AG04450 (cell line): Measurements from ENCODE around the gene ZNF385D. TPM values are rescaled to one million over a fixed set of nuclear protein-coding genes. Genes with fewer than 3 reads are reported as not detected.

Source experiments
- CTCF ChIA-PET: fragments of 300-600, 350-600 bp; formaldehyde crosslinking; extraction: SDS; loops from one replicate; lab custom pipeline; 2022; ENCODE audit warnings: antibody characterized with exemption, inconsistent platforms; lab: Charles Lee
- POLR2A ChIA-PET: fragments of 350-600 bp; formaldehyde crosslinking; extraction: SDS; loops from one replicate; lab custom pipeline; 2021; ENCODE audit warnings: antibody characterized with exemption, inconsistent platforms; lab: Yijun Ruan, JAX
- DNase-seq: peaks from one replicate; pipeline ENCODE4 v3.0.0-alpha.2; 2011; ENCODE audit warnings: low read depth, low spot score
- H3K27ac ChIP-seq: one replicate; pipeline ENCODE4 v1.5.1; 2012; ENCODE audit warnings: low read depth, low read length, control low read depth
- H3K27me3 ChIP-seq: one replicate; pipeline ENCODE4 v1.6.0; 2012; ENCODE audit warnings: low read length; ENCODE audit not compliant: control insufficient read depth, insufficient read depth
- H3K4me3 ChIP-seq: 2 replicates; pipeline ENCODE4 v1.5.1; 2011; ENCODE audit warnings: mild to moderate bottlenecking, low read depth, low read length, control low read depth
- H3K9me3 ChIP-seq: 2 replicates; pipeline ENCODE4 v1.5.1; 2012; ENCODE audit warnings: low read length; ENCODE audit not compliant: control insufficient read depth, insufficient read depth
- CTCF ChIP-seq: IDR thresholded peaks from 2 replicates; pipeline ENCODE4 v1.5.1; 2011; ENCODE audit warnings: low read depth, low read length, control low read depth, inconsistent platforms
- polyA plus RNA-seq: library from polyadenylated mRNA; depleted of rRNA; stranded (reverse); fragments of >200 nt; gene quantifications from 2 replicates; pipeline ENCODE4 v1.2.3, GENCODE V29; 2011

Gene ZNF385D
- polyA plus RNA-seq, 1 experiment, result 0.10 TPM

GRCh38 chr3:21477541-21478288 lies 273.3 kb downstream of the ZNF385D start:
- H3K27ac ChIP-seq, result no peak overlapping the region
- no peak overlapping the region for H3K4me3 ChIP-seq
- no peak for TF ChIP-seq CTCF
- no peaks in the 10 kb centered on the region for H3K27me3 ChIP-seq
- ChIA-PET POLR2A (no interaction called here), CTCF (no interaction called here)
- H3K9me3 ChIP-seq, result no peaks in the 10 kb centered on the region
- no peak for DNase-seq

GRCh38 chr3:21466476-21466875 lies 284.5 kb downstream of the ZNF385D start:
- ChIA-PET POLR2A (no interaction called here), CTCF (no interaction called here)
- DNase-seq, result no peak
- no peaks in the 10 kb centered on the region for H3K9me3 ChIP-seq
- no peak overlapping the region for H3K4me3 ChIP-seq
- H3K27ac ChIP-seq, result no peak overlapping the region
- no peak for TF ChIP-seq CTCF
- no peaks in the 10 kb centered on the region for H3K27me3 ChIP-seq

GRCh38 chr3:21464746-21465145 lies 286.3 kb downstream of the ZNF385D start:
- Histone ChIP-seq H3K27ac (no peak overlapping the region), H3K27me3 (no peaks in the 10 kb centered on the region), H3K9me3 (no peaks in the 10 kb centered on the region), H3K4me3 (no peak overlapping the region)
- CTCF ChIA-PET, result interaction anchor here (0.6 kb wide), 1 partner anchor 30 kb away, joined by 3 read pairs; no protein-coding TSS in a partner anchor
- TF ChIP-seq CTCF, result no peak
- POLR2A ChIA-PET, result no interaction called here
- DNase-seq, result no peak

DNA sequence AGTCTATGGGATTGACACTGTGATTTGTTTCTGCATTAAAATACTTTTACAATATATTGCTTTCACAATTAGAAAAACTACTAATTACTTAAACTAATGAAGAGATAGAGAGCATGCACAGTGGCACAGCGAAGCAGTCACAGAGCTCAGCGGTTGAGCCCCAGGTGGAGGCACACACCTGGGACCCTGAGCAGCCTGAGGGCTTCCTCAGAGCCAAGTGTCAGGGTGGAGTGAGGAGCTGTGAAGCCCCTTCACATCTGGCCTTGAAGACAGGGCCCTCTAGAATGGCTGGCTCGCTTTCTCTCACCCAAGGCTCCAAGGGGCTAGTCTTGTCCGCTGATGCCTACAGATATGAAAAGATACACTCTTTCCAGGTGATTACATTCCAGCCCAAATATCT lies 287.7 kb downstream of the ZNF385D start:
- POLR2A ChIA-PET, result no interaction called here
- no peak for TF ChIP-seq CTCF
- H3K27ac ChIP-seq, result no peak overlapping the region
- no peak overlapping the region for H3K4me3 ChIP-seq
- CTCF ChIA-PET, result no interaction called here
- no peak for DNase-seq
- H3K27me3 ChIP-seq, result no peaks in the 10 kb centered on the region
- no peaks in the 10 kb centered on the region for H3K9me3 ChIP-seq

GRCh38 chr3:21462141-21462540 lies 288.9 kb downstream of the ZNF385D start:
- no peak for DNase-seq
- no peaks in the 10 kb centered on the region for H3K27me3 ChIP-seq
- CTCF ChIA-PET, result interaction anchor here (1.7 kb wide), 1 partner anchor 23 kb away, joined by 4 read pairs; no protein-coding TSS in a partner anchor
- H3K4me3 ChIP-seq, result no peak overlapping the region
- POLR2A ChIA-PET, result no interaction called here
- no peaks in the 10 kb centered on the region for H3K9me3 ChIP-seq
- H3K27ac ChIP-seq, result no peak overlapping the region
- TF ChIP-seq CTCF, result no peak
